ENCODE results near the gene IL17RA. TPM values are rescaled to one million over a fixed set of nuclear protein-coding genes. Genes with fewer than 3 reads are reported as not detected.

IL17RA gene
- total RNA-seq, 1 donor from 2014 or later, result 16.9 TPM

DNA sequence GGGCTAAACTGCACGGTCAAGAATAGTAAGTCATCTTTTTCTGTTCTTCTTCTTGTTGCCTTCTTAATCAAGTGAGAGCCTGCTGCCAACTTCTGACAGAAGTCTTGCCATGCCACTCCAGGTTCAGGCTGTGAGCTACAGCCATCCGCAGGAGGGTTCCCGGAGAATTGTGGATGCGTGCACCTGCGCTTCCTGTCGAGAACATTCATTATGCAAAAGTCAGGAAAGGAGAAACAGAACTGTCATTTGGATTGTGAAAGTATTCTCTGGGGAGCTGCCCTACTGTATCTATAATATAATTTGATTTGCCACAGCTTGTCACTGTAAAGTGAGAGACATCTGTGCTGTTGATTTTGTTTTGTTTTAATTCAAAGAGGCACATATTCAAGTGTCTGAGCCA is 12.3 kb downstream of the IL17RA start:
- Mint-ChIP-seq H3K27ac (ENCODE audit: unreplicated experiment) (no peak overlapping the region), H3K4me1 (ENCODE audit: low read depth, unreplicated experiment) (peaks cover 21% of the 10 kb centered on the region), H3K36me3 (ENCODE audit: unreplicated experiment) (peaks cover 9% of the 10 kb centered on the region), H3K27me3 (ENCODE audit: unreplicated experiment) (peaks cover under 1% of the 10 kb centered on the region), H3K4me3 (ENCODE audit: unreplicated experiment) (no peak overlapping the region), H3K9me3 (ENCODE audit: unreplicated experiment) (no peaks in the 10 kb centered on the region)
- TF ChIP-seq, protein P1, sequence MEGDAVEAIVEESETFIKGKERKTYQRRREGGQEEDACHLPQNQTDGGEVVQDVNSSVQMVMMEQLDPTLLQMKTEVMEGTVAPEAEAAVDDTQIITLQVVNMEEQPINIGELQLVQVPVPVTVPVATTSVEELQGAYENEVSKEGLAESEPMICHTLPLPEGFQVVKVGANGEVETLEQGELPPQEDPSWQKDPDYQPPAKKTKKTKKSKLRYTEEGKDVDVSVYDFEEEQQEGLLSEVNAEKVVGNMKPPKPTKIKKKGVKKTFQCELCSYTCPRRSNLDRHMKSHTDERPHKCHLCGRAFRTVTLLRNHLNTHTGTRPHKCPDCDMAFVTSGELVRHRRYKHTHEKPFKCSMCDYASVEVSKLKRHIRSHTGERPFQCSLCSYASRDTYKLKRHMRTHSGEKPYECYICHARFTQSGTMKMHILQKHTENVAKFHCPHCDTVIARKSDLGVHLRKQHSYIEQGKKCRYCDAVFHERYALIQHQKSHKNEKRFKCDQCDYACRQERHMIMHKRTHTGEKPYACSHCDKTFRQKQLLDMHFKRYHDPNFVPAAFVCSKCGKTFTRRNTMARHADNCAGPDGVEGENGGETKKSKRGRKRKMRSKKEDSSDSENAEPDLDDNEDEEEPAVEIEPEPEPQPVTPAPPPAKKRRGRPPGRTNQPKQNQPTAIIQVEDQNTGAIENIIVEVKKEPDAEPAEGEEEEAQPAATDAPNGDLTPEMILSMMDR (IDR thresholded peaks at IDR 0.05; ENCODE audit: partially characterized antibody, unreplicated experiment), result no peak
- DNase-seq, result no peak

- Mint-ChIP-seq H3K36me3 (ENCODE audit: unreplicated experiment) (peaks cover 9% of the 10 kb centered on the region), H3K4me1 (ENCODE audit: low read depth, unreplicated experiment) (peaks cover 17% of the 10 kb centered on the region), H3K27me3 (ENCODE audit: unreplicated experiment) (peaks cover 3% of the 10 kb centered on the region), H3K9me3 (ENCODE audit: unreplicated experiment) (no peaks in the 10 kb centered on the region), H3K4me3 (ENCODE audit: unreplicated experiment) (no peak overlapping the region), H3K27ac (ENCODE audit: unreplicated experiment) (no peak overlapping the region)
- DNase-seq, result no peak
- TF ChIP-seq, protein P1 (IDR thresholded peaks at IDR 0.05; ENCODE audit: partially characterized antibody, unreplicated experiment), result no peak
Measured at GRCh38 chr22:17097701-17098100, 12.9 kb downstream of the IL17RA start.

- H3K4me1 Mint-ChIP-seq (ENCODE audit: low read depth, unreplicated experiment), result peaks cover 17% of the 10 kb centered on the region
- peaks cover 9% of the 10 kb centered on the region for H3K36me3 Mint-ChIP-seq (ENCODE audit: unreplicated experiment)
- DNase-seq, result no peak
- H3K27ac Mint-ChIP-seq (ENCODE audit: unreplicated experiment), result no peak overlapping the region
- peaks cover 2% of the 10 kb centered on the region for H3K9me3 Mint-ChIP-seq (ENCODE audit: unreplicated experiment)
- TF ChIP-seq, protein P1 (IDR thresholded peaks at IDR 0.05; ENCODE audit: partially characterized antibody, unreplicated experiment), result no peak
- H3K4me3 Mint-ChIP-seq (ENCODE audit: unreplicated experiment), result no peak overlapping the region
- H3K27me3 Mint-ChIP-seq (ENCODE audit: unreplicated experiment), result peaks cover 5% of the 10 kb centered on the region
Measured at GRCh38 chr22:17098379-17098819, 13.6 kb downstream of the IL17RA start.

DNA sequence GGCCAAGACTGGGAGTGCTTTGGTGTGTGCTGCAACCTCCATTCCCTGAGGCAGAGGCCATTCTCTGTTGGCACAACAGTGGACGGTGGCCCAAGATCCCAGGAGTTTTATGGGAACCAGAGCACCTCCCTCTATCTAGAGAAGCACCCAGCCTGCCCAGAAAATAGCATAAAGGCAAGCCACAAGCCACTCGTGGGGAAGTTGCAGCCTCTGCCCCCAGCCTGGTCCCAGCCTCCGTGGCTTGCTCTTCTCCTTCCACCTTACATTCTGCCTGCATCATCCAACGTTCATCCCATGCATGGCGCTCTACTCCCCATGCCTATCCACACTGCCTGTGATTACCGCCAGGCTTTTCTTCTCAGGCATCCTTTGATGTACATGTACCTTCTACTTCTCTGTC is 15.8 kb downstream of the IL17RA start:
- H3K27me3 Mint-ChIP-seq (ENCODE audit: unreplicated experiment), result peaks cover 5% of the 10 kb centered on the region
- H3K4me3 Mint-ChIP-seq (ENCODE audit: unreplicated experiment), result no peak overlapping the region
- H3K36me3 Mint-ChIP-seq (ENCODE audit: unreplicated experiment), result peaks cover 9% of the 10 kb centered on the region
- no peak overlapping the region for H3K27ac Mint-ChIP-seq (ENCODE audit: unreplicated experiment)
- H3K4me1 Mint-ChIP-seq (ENCODE audit: low read depth, unreplicated experiment), result peaks cover 13% of the 10 kb centered on the region
- peaks cover 2% of the 10 kb centered on the region for H3K9me3 Mint-ChIP-seq (ENCODE audit: unreplicated experiment)
- DNase-seq, result no peak
- TF ChIP-seq, protein P1 (IDR thresholded peaks at IDR 0.05; ENCODE audit: partially characterized antibody, unreplicated experiment), result no peak

- Mint-ChIP-seq H3K4me3 (ENCODE audit: unreplicated experiment) (no peak overlapping the region), H3K27ac (ENCODE audit: unreplicated experiment) (no peak overlapping the region), H3K4me1 (ENCODE audit: low read depth, unreplicated experiment) (peaks cover 10% of the 10 kb centered on the region), H3K36me3 (ENCODE audit: unreplicated experiment) (peaks cover 9% of the 10 kb centered on the region), H3K9me3 (ENCODE audit: unreplicated experiment) (peaks cover 2% of the 10 kb centered on the region), H3K27me3 (ENCODE audit: unreplicated experiment) (peaks cover 5% of the 10 kb centered on the region)
- DNase-seq, result no peak
- TF ChIP-seq, protein P1 (IDR thresholded peaks at IDR 0.05; ENCODE audit: partially characterized antibody, unreplicated experiment), result no peak
Measured at GRCh38 chr22:17101475-17102296, 16.9 kb downstream of the IL17RA start.

All from glutamatergic neuron (in vitro differentiated cells).